Measurements from ENCODE around the gene CDH4. TPM values are rescaled to one million over a fixed set of nuclear protein-coding genes. Genes with fewer than 3 reads are reported as not detected.
A peak's percentile ranks its signal among the peaks of the same experiment; 100 is the strongest.

The CDH4 gene
- total RNA-seq, 2 donors from 2014 or later, result 0.07 to 0.94 TPM

DNA sequence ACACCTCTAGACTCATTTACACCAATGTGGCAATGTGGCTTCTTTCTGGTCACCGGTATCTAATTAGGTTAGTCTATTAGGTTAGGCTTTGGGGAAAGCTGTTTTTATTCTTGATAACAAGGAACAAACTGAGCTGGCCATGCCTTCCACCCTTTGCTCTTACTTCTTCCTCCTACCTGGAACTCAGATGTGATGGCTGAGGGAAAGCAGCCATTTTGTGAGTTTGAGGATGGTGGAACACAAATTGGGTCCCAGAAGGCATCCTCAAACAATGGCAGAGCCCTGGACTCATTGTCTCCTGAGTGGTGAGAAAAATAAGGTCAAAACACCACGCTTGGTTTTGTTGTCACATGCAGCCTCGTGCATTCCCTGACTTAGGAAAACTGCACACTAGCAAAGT, 7.7 kb downstream of the CDH4 start:
- no peak for DNase-seq (ENCODE audit: low spot score)
- Histone ChIP-seq H3K27me3 (no peaks in the 10 kb centered on the region), H3K4me1 (no peaks in the 10 kb centered on the region), H3K9me3 (no peaks in the 10 kb centered on the region), H3K4me3 (no peak overlapping the region), H3K27ac (no peak overlapping the region), H3K36me3 (no peaks in the 10 kb centered on the region)
- TF ChIP-seq, protein P1, sequence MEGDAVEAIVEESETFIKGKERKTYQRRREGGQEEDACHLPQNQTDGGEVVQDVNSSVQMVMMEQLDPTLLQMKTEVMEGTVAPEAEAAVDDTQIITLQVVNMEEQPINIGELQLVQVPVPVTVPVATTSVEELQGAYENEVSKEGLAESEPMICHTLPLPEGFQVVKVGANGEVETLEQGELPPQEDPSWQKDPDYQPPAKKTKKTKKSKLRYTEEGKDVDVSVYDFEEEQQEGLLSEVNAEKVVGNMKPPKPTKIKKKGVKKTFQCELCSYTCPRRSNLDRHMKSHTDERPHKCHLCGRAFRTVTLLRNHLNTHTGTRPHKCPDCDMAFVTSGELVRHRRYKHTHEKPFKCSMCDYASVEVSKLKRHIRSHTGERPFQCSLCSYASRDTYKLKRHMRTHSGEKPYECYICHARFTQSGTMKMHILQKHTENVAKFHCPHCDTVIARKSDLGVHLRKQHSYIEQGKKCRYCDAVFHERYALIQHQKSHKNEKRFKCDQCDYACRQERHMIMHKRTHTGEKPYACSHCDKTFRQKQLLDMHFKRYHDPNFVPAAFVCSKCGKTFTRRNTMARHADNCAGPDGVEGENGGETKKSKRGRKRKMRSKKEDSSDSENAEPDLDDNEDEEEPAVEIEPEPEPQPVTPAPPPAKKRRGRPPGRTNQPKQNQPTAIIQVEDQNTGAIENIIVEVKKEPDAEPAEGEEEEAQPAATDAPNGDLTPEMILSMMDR (IDR thresholded peaks at IDR 0.05), result no peak

DNA sequence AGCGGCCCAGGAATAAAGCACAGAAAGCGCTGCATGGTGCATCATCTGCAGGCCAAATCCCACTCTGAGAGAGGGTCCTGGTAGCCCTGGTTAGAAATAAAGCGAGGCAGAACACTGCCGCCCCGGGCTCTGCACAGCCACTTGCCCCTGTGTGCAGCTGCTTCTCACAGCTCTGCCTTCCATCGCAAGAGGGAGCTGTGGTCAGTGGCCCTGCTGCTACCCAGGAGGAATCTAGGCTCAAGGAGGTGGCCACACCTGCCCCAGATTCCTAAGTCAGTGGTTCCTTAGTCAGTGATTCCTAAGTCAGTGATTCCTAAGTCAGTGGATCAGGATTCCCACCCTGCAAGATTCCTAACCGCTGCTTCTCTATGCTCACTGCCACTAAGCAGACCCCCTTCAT, 8.8 kb downstream of the CDH4 start:
- H3K4me1 ChIP-seq, result no peaks in the 10 kb centered on the region
- H3K27ac ChIP-seq, result no peak overlapping the region
- no peak overlapping the region for H3K4me3 ChIP-seq
- no peaks in the 10 kb centered on the region for H3K9me3 ChIP-seq
- TF ChIP-seq, protein P1 (IDR thresholded peaks at IDR 0.05), result no peak
- H3K27me3 ChIP-seq, result no peaks in the 10 kb centered on the region
- no peaks in the 10 kb centered on the region for H3K36me3 ChIP-seq
- no peak for DNase-seq (ENCODE audit: low spot score)

DNA sequence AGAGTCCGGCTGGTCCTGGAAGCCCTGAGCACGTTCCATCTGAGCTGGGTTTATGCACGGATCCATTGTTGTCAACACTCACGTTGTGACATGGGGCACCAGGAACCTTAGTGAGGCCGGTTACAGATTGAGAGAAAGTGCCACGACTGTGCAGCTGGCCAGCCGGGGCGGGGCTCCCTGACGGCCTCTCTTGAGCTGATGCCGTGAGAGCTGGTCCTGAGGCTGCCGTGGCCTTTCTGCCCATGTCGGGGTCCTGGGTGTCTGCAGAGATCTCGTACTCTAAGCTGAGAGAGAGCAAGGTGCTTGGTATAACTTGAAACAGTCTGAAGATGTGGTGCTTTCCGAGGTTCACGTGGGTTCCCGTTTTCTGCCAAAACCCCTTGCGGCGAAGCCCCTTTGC, 10.0 kb downstream of the CDH4 start:
- H3K27ac ChIP-seq, result no peak overlapping the region
- no peak for DNase-seq (ENCODE audit: low spot score)
- no peaks in the 10 kb centered on the region for H3K9me3 ChIP-seq
- no peak overlapping the region for H3K4me3 ChIP-seq
- no peaks in the 10 kb centered on the region for H3K36me3 ChIP-seq
- TF ChIP-seq, protein P1 (IDR thresholded peaks at IDR 0.05), result no peak
- no peaks in the 10 kb centered on the region for H3K27me3 ChIP-seq
- H3K4me1 ChIP-seq, result no peaks in the 10 kb centered on the region

DNA sequence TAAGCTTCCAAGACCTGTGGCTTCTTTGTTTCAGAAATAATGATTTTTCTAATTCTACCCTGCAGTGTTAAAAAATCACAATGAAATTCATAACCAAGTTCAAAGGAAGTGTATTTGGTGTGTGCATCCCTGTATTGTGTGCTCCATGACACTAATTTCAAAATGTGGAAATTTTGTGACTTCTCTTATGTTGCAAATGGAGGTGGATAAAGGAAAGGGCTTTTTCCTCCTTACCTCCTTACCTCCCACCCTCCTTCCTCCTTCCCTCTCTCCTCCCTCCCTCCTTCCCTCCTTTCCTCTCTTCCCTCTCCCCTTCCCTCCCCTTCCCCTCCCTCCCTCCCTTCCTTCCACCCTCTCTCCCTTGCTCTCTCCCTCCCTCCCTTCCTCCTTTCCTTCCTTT, 10.5 kb downstream of the CDH4 start:
- Histone ChIP-seq H3K27me3 (no peaks in the 10 kb centered on the region), H3K27ac (no peak overlapping the region), H3K4me3 (no peak overlapping the region), H3K4me1 (no peaks in the 10 kb centered on the region), H3K9me3 (no peaks in the 10 kb centered on the region), H3K36me3 (no peaks in the 10 kb centered on the region)
- DNase-seq (ENCODE audit: low spot score), result no peak
- TF ChIP-seq, protein P1 (IDR thresholded peaks at IDR 0.05), result no peak

DNA sequence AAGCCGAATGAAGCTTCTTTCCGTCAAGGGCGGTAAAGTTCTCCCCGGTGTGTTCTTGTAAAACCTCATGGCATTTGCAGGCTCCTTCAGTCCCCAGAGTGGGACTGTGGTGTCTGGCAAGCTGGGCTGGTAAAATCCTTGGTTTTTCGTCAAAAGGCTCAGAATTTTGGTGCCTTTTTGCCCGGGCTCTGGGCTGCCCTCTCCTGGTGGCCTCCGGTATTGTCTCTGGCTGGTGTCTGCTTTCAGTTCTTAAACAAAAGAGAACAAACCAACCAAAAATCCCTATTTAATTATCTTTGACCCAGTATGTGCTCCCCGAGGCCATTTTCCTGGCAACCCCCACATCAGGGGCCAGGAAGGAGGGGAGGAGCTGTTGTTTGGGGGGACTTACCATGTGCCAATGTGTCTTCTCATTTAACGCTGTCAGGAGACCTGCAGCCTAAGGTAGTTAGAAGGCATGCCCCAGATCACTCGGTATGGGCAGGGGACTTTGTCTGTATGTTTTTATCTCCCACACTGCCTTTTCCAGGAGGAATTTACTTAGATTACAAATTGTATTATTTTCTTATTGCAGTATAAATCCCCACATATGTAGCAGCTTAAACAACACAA, 11.1 kb downstream of the CDH4 start:
- no peaks in the 10 kb centered on the region for H3K9me3 ChIP-seq
- H3K4me1 ChIP-seq, result no peaks in the 10 kb centered on the region
- DNase-seq (ENCODE audit: low spot score), result no peak
- no peaks in the 10 kb centered on the region for H3K27me3 ChIP-seq
- no peaks in the 10 kb centered on the region for H3K36me3 ChIP-seq
- no peak overlapping the region for H3K4me3 ChIP-seq
- TF ChIP-seq, protein P1 (IDR thresholded peaks at IDR 0.05), result peak; percentile 47 to 74
- no peak overlapping the region for H3K27ac ChIP-seq

DNA sequence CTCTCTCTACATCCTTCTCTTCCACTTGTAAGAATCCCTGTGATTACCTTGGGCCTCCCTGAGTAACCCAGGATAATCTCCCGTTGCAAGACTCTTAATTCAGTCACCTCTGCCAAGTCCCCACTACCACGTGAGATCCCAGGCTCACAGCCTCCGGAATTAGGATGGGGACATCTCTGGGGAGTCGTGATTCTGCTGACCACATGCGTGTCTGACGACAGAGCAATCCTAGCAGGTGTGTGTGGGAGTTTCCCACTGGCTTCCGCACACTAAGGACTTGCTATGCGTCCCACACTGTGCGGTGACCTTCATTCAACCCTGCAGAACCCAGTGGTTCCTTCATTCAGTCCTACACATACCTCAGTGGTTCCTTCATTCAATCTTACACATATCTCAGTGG, 11.9 kb downstream of the CDH4 start:
- H3K4me1 ChIP-seq, result no peaks in the 10 kb centered on the region
- H3K4me3 ChIP-seq, result no peak overlapping the region
- TF ChIP-seq, protein P1 (IDR thresholded peaks at IDR 0.05), result no peak
- no peak for DNase-seq (ENCODE audit: low spot score)
- no peaks in the 10 kb centered on the region for H3K36me3 ChIP-seq
- no peak overlapping the region for H3K27ac ChIP-seq
- H3K27me3 ChIP-seq, result no peaks in the 10 kb centered on the region
- H3K9me3 ChIP-seq, result no peaks in the 10 kb centered on the region
